Measurements from ENCODE around the gene RTL5.

Gene RTL5

GRCh38 chrX:72158773-72159172 is 27.1 kb upstream of the RTL5 start:
- Histone ChIP-seq H3K9me3 (ENCODE audit: low read length) (no peaks in the 10 kb centered on the region), H3K9ac (ENCODE audit: low read length) (no peak overlapping the region), H4K20me1 (ENCODE audit: insufficient read depth, low read length) (no peaks in the 10 kb centered on the region), H2AFZ (ENCODE audit: low read length) (no peak overlapping the region), H3K36me3 (ENCODE audit: insufficient read depth, low read length) (no peaks in the 10 kb centered on the region), H3K4me2 (ENCODE audit: low read length) (no peak overlapping the region), H3K9me2 (ENCODE audit: low read depth, low read length) (no peaks in the 10 kb centered on the region), H3K4me3 (ENCODE audit: low read depth, low read length, poor library complexity, severe bottlenecking) (no peak overlapping the region), H3K27me3 (ENCODE audit: insufficient read depth, low read length) (no peaks in the 10 kb centered on the region), H3K4me1 (ENCODE audit: insufficient read depth, low read length, severe bottlenecking) (no peaks in the 10 kb centered on the region), H3F3A (ENCODE audit: insufficient read depth, low read length) (no peaks in the 10 kb centered on the region), H3K79me2 (ENCODE audit: insufficient read depth, low read length) (no peaks in the 10 kb centered on the region), H3K27ac (ENCODE audit: low read depth, low read length, poor library complexity, severe bottlenecking) (no peak overlapping the region)
- no peak for TF ChIP-seq EZH2 (IDR thresholded peaks at IDR 0.05; ENCODE audit: borderline replicate concordance, low read length)
- no peak for TF ChIP-seq CTCF (IDR thresholded peaks at IDR 0.05; ENCODE audit: low read length)

GRCh38 chrX:72146527-72146926 is 14.8 kb upstream of the RTL5 start:
- no peak overlapping the region for H3K4me2 ChIP-seq (ENCODE audit: low read length)
- TF ChIP-seq EZH2 (IDR thresholded peaks at IDR 0.05; ENCODE audit: borderline replicate concordance, low read length), result no peak
- TF ChIP-seq CTCF (IDR thresholded peaks at IDR 0.05; ENCODE audit: low read length), result no peak
- no peaks in the 10 kb centered on the region for H3K4me1 ChIP-seq (ENCODE audit: insufficient read depth, low read length, severe bottlenecking)
- H2AFZ ChIP-seq (ENCODE audit: low read length), result no peak overlapping the region
- H3K9me3 ChIP-seq (ENCODE audit: low read length), result no peaks in the 10 kb centered on the region
- no peaks in the 10 kb centered on the region for H4K20me1 ChIP-seq (ENCODE audit: insufficient read depth, low read length)
- H3K27me3 ChIP-seq (ENCODE audit: insufficient read depth, low read length), result no peaks in the 10 kb centered on the region
- H3F3A ChIP-seq (ENCODE audit: insufficient read depth, low read length), result no peaks in the 10 kb centered on the region
- H3K79me2 ChIP-seq (ENCODE audit: insufficient read depth, low read length), result no peaks in the 10 kb centered on the region
- no peak overlapping the region for H3K27ac ChIP-seq (ENCODE audit: low read depth, low read length, poor library complexity, severe bottlenecking)
- H3K9me2 ChIP-seq (ENCODE audit: low read depth, low read length), result no peaks in the 10 kb centered on the region
- no peak overlapping the region for H3K9ac ChIP-seq (ENCODE audit: low read length)
- H3K4me3 ChIP-seq (ENCODE audit: low read depth, low read length, poor library complexity, severe bottlenecking), result no peak overlapping the region
- H3K36me3 ChIP-seq (ENCODE audit: insufficient read depth, low read length), result no peaks in the 10 kb centered on the region

- Histone ChIP-seq H3K9me3 (ENCODE audit: low read length) (no peaks in the 10 kb centered on the region), H3F3A (ENCODE audit: insufficient read depth, low read length) (no peaks in the 10 kb centered on the region), H3K36me3 (ENCODE audit: insufficient read depth, low read length) (no peaks in the 10 kb centered on the region), H2AFZ (ENCODE audit: low read length) (no peak overlapping the region), H3K9me2 (ENCODE audit: low read depth, low read length) (no peaks in the 10 kb centered on the region), H3K4me1 (ENCODE audit: insufficient read depth, low read length, severe bottlenecking) (no peaks in the 10 kb centered on the region), H3K27me3 (ENCODE audit: insufficient read depth, low read length) (no peaks in the 10 kb centered on the region), H3K79me2 (ENCODE audit: insufficient read depth, low read length) (no peaks in the 10 kb centered on the region), H3K27ac (ENCODE audit: low read depth, low read length, poor library complexity, severe bottlenecking) (no peak overlapping the region), H3K4me2 (ENCODE audit: low read length) (no peak overlapping the region), H4K20me1 (ENCODE audit: insufficient read depth, low read length) (no peaks in the 10 kb centered on the region), H3K4me3 (ENCODE audit: low read depth, low read length, poor library complexity, severe bottlenecking) (no peak overlapping the region), H3K9ac (ENCODE audit: low read length) (no peak overlapping the region)
- no peak for TF ChIP-seq CTCF (IDR thresholded peaks at IDR 0.05; ENCODE audit: low read length)
- TF ChIP-seq EZH2 (IDR thresholded peaks at IDR 0.05; ENCODE audit: borderline replicate concordance, low read length), result no peak
These were observed 13.5 kb upstream of the RTL5 start for GRCh38 chrX:72145181-72145580.
